ENCODE measurements around the gene ARL4A.

The ARL4A gene

GRCh38 chr7:12655161-12655560 lies 32.3 kb upstream of the ARL4A start:
- TF ChIP-seq SIN3A (IDR thresholded peaks at IDR 0.05; ENCODE audit: borderline replicate concordance, insufficient read depth, low read length) (no peak), POLR2AphosphoS5 (IDR thresholded peaks at IDR 0.05; ENCODE audit: low read depth, low read length) (no peak), TAF1 (IDR thresholded peaks at IDR 0.05; ENCODE audit: borderline replicate concordance, insufficient read depth, low read length) (no peak)

- TF ChIP-seq FOXP2 (optimal IDR thresholded peaks at IDR 0.05; ENCODE audit: borderline replicate concordance, extremely low read depth, extremely low read length, insufficient read depth) (no peak), POLR2AphosphoS5 (IDR thresholded peaks at IDR 0.05; ENCODE audit: low read depth, low read length) (no peak), TAF1 (IDR thresholded peaks at IDR 0.05; ENCODE audit: borderline replicate concordance, insufficient read depth, low read length) (no peak), SIN3A (IDR thresholded peaks at IDR 0.05; ENCODE audit: borderline replicate concordance, insufficient read depth, low read length) (no peak), REST (IDR thresholded peaks at IDR 0.05; ENCODE audit: insufficient read depth in 1 of 2, low read depth in 2 of 2, low read length in 2 of 2) (no peak)
Measured at GRCh38 chr7:12661581-12661980, 25.9 kb upstream of the ARL4A start.

GRCh38 chr7:12670000-12670729 lies 17.3 kb upstream of the ARL4A start:
- TF ChIP-seq REST (IDR thresholded peaks at IDR 0.05; ENCODE audit: insufficient read depth in 1 of 2, low read depth in 2 of 2, low read length in 2 of 2): no peak

GRCh38 chr7:12670743-12671520 lies 16.5 kb upstream of the ARL4A start:
- TF ChIP-seq SIN3A (IDR thresholded peaks at IDR 0.05; ENCODE audit: borderline replicate concordance, insufficient read depth, low read length) (no peak), POLR2AphosphoS5 (IDR thresholded peaks at IDR 0.05; ENCODE audit: low read depth, low read length) (no peak), FOXP2 (optimal IDR thresholded peaks at IDR 0.05; ENCODE audit: borderline replicate concordance, extremely low read depth, extremely low read length, insufficient read depth) (no peak)

GRCh38 chr7:12674053-12674452 lies 13.4 kb upstream of the ARL4A start:
- TF ChIP-seq TAF1 (IDR thresholded peaks at IDR 0.05; ENCODE audit: borderline replicate concordance, insufficient read depth, low read length) (no peak), REST (IDR thresholded peaks at IDR 0.05; ENCODE audit: insufficient read depth in 1 of 2, low read depth in 2 of 2, low read length in 2 of 2) (no peak), FOXP2 (optimal IDR thresholded peaks at IDR 0.05; ENCODE audit: borderline replicate concordance, extremely low read depth, extremely low read length, insufficient read depth) (no peak), POLR2AphosphoS5 (IDR thresholded peaks at IDR 0.05; ENCODE audit: low read depth, low read length) (no peak), SIN3A (IDR thresholded peaks at IDR 0.05; ENCODE audit: borderline replicate concordance, insufficient read depth, low read length) (no peak)

- TF ChIP-seq TAF1 (IDR thresholded peaks at IDR 0.05; ENCODE audit: borderline replicate concordance, insufficient read depth, low read length): no peak
- no peak for TF ChIP-seq REST (IDR thresholded peaks at IDR 0.05; ENCODE audit: insufficient read depth in 1 of 2, low read depth in 2 of 2, low read length in 2 of 2)
- TF ChIP-seq FOXP2 (optimal IDR thresholded peaks at IDR 0.05; ENCODE audit: borderline replicate concordance, extremely low read depth, extremely low read length, insufficient read depth): no peak
- no peak for TF ChIP-seq SIN3A (IDR thresholded peaks at IDR 0.05; ENCODE audit: borderline replicate concordance, insufficient read depth, low read length)
- no peak for TF ChIP-seq POLR2AphosphoS5 (IDR thresholded peaks at IDR 0.05; ENCODE audit: low read depth, low read length)
Measured at GRCh38 chr7:12674861-12675260, 12.6 kb upstream of the ARL4A start.
